Liver (tissue), 3 donors: ENCODE results near the gene NRSN2.

Experiments
- NR2F2 ChIP-seq: IDR thresholded peaks from 2 replicates; pipeline ENCODE4 v1.6.1; 2016; ENCODE audit warnings: antibody characterized with exemption
- TAF1 ChIP-seq: conservative IDR thresholded peaks from 2 replicates; pipeline ENCODE4 v1.6.1; 2016; ENCODE audit warnings: antibody characterized with exemption, mild to moderate bottlenecking
- TF ChIP-seq, protein P1 (sequence below): fragments of 150-350 bp; IDR thresholded peaks from 2 replicates; pipeline ENCODE4 v1.5.1; 2017; ENCODE audit warnings: improper control_type of control experiment, low read depth, low read length; ENCODE audit not compliant: missing input control
- donor health status: healthy.
- donor health status: healthy.

DNA sequence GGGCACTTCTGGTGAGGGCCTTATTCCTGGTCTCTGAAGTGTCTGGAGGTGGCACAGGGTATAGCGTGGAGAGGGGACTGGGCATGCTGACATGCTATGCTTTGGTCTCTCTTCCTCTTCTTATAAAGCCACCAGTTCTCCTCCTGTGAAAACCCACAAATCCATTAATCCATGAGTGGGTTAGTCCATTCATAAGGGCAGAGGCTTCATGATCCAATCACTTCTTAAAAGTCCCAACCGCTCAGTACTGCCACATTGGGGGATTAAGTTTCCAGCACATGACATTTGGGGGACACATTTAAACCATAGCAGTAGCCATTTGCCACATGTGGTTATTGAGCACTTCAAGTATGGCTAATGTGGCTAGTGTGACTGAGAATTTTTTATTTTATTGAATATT, 29.8 kb downstream of the NRSN2 start:
- TF ChIP-seq TAF1 (no peak), NR2F2 (no peak)
- TF ChIP-seq, protein P1, sequence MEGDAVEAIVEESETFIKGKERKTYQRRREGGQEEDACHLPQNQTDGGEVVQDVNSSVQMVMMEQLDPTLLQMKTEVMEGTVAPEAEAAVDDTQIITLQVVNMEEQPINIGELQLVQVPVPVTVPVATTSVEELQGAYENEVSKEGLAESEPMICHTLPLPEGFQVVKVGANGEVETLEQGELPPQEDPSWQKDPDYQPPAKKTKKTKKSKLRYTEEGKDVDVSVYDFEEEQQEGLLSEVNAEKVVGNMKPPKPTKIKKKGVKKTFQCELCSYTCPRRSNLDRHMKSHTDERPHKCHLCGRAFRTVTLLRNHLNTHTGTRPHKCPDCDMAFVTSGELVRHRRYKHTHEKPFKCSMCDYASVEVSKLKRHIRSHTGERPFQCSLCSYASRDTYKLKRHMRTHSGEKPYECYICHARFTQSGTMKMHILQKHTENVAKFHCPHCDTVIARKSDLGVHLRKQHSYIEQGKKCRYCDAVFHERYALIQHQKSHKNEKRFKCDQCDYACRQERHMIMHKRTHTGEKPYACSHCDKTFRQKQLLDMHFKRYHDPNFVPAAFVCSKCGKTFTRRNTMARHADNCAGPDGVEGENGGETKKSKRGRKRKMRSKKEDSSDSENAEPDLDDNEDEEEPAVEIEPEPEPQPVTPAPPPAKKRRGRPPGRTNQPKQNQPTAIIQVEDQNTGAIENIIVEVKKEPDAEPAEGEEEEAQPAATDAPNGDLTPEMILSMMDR = no peak
